ENCODE data around the gene DPP7.

DPP7 gene

GRCh38 chr9:137107312-137107921 is 7.1 kb downstream of the DPP7 start:
- peaks cover 3% of the 10 kb centered on the region for H3K4me1 ChIP-seq (ENCODE audit: insufficient read depth, insufficient read length)
- no peak for DNase-seq (ENCODE audit: low read depth, low spot score)
- H3K27me3 ChIP-seq (ENCODE audit: insufficient read depth, insufficient read length) = no peaks in the 10 kb centered on the region
- H3K9ac ChIP-seq (ENCODE audit: insufficient read length, low read depth) = no peak overlapping the region
- peaks cover 12% of the 10 kb centered on the region; the same call in 1 of the 2 replicates for H3K9me3 ChIP-seq (ENCODE audit: insufficient read depth, low read length)
- H3K4me3 ChIP-seq (ENCODE audit: insufficient read length, low read depth) = no peak overlapping the region
- H3K36me3 ChIP-seq (ENCODE audit: insufficient read depth, insufficient read length, low read length) = peaks cover 92% of the 10 kb centered on the region
- TF ChIP-seq YY1 (IDR thresholded peaks at IDR 0.05; ENCODE audit: insufficient read depth, insufficient read length) = no peak
- no peak for TF ChIP-seq SUZ12 (IDR thresholded peaks at IDR 0.05; ENCODE audit: extremely low read depth, insufficient read depth, insufficient read length)
- TF ChIP-seq ZNF274 (IDR thresholded peaks at IDR 0.05; ENCODE audit: low read depth, low read length) = no peak

GRCh38 chr9:137106662-137107250 is 7.8 kb downstream of the DPP7 start:
- Histone ChIP-seq H3K9ac (ENCODE audit: insufficient read length, low read depth) (no peak overlapping the region), H3K36me3 (ENCODE audit: insufficient read depth, insufficient read length, low read length) (peaks cover 92% of the 10 kb centered on the region), H3K27me3 (ENCODE audit: insufficient read depth, insufficient read length) (no peaks in the 10 kb centered on the region), H3K9me3 (ENCODE audit: insufficient read depth, low read length) (peaks cover 18% of the 10 kb centered on the region), H3K4me1 (ENCODE audit: insufficient read depth, insufficient read length) (peaks cover 3% of the 10 kb centered on the region), H3K4me3 (ENCODE audit: insufficient read length, low read depth) (no peak overlapping the region)
- no peak for DNase-seq (ENCODE audit: low read depth, low spot score)
- TF ChIP-seq YY1 (IDR thresholded peaks at IDR 0.05; ENCODE audit: insufficient read depth, insufficient read length) (no peak), SUZ12 (IDR thresholded peaks at IDR 0.05; ENCODE audit: extremely low read depth, insufficient read depth, insufficient read length) (no peak), ZNF274 (IDR thresholded peaks at IDR 0.05; ENCODE audit: low read depth, low read length) (no peak)

GRCh38 chr9:137105814-137106661 is 8.5 kb downstream of the DPP7 start:
- no peak for TF ChIP-seq SUZ12 (IDR thresholded peaks at IDR 0.05; ENCODE audit: extremely low read depth, insufficient read depth, insufficient read length)
- no peak for TF ChIP-seq ZNF274 (IDR thresholded peaks at IDR 0.05; ENCODE audit: low read depth, low read length)
- no peak for TF ChIP-seq YY1 (IDR thresholded peaks at IDR 0.05; ENCODE audit: insufficient read depth, insufficient read length)
- peaks cover 94% of the 10 kb centered on the region for H3K36me3 ChIP-seq (ENCODE audit: insufficient read depth, insufficient read length, low read length)

GRCh38 chr9:137103206-137103999 is 11.1 kb downstream of the DPP7 start:
- TF ChIP-seq YY1 (IDR thresholded peaks at IDR 0.05; ENCODE audit: insufficient read depth, insufficient read length) = no peak
- no peak for TF ChIP-seq ZNF274 (IDR thresholded peaks at IDR 0.05; ENCODE audit: low read depth, low read length)
- no peak for TF ChIP-seq SUZ12 (IDR thresholded peaks at IDR 0.05; ENCODE audit: extremely low read depth, insufficient read depth, insufficient read length)
- DNase-seq (ENCODE audit: low read depth, low spot score) = no peak
- peaks cover 23% of the 10 kb centered on the region for H3K9me3 ChIP-seq (ENCODE audit: insufficient read depth, low read length)
- H3K4me1 ChIP-seq (ENCODE audit: insufficient read depth, insufficient read length) = peaks cover 2% of the 10 kb centered on the region
- no peaks in the 10 kb centered on the region for H3K27me3 ChIP-seq (ENCODE audit: insufficient read depth, insufficient read length)
- H3K9ac ChIP-seq (ENCODE audit: insufficient read length, low read depth) = no peak overlapping the region
- peaks cover 92% of the 10 kb centered on the region for H3K36me3 ChIP-seq (ENCODE audit: insufficient read depth, insufficient read length, low read length)
- H3K4me3 ChIP-seq (ENCODE audit: insufficient read length, low read depth) = no peak overlapping the region

More at GRCh38 chr9:137105814-137106661, 8.5 kb downstream of the DPP7 start:
- Histone ChIP-seq H3K9ac (ENCODE audit: insufficient read length, low read depth) (no peak overlapping the region), H3K4me1 (ENCODE audit: insufficient read depth, insufficient read length) (peaks cover 3% of the 10 kb centered on the region), H3K27me3 (ENCODE audit: insufficient read depth, insufficient read length) (no peaks in the 10 kb centered on the region), H3K4me3 (ENCODE audit: insufficient read length, low read depth) (no peak overlapping the region), H3K9me3 (ENCODE audit: insufficient read depth, low read length) (peaks cover 23% of the 10 kb centered on the region)
- no peak for DNase-seq (ENCODE audit: low read depth, low spot score)

GRCh38 chr9:137099231-137099630 is 15.3 kb downstream of the DPP7 start:
- Histone ChIP-seq H3K27me3 (ENCODE audit: insufficient read depth, insufficient read length) (no peaks in the 10 kb centered on the region), H3K4me1 (ENCODE audit: insufficient read depth, insufficient read length) (peaks cover 2% of the 10 kb centered on the region), H3K4me3 (ENCODE audit: insufficient read length, low read depth) (no peak overlapping the region), H3K9me3 (ENCODE audit: insufficient read depth, low read length) (peaks cover 23% of the 10 kb centered on the region), H3K36me3 (ENCODE audit: insufficient read depth, insufficient read length, low read length) (peaks cover 77% of the 10 kb centered on the region), H3K9ac (ENCODE audit: insufficient read length, low read depth) (no peak overlapping the region)
- DNase-seq (ENCODE audit: low read depth, low spot score) = no peak
- TF ChIP-seq ZNF274 (IDR thresholded peaks at IDR 0.05; ENCODE audit: low read depth, low read length) (no peak), YY1 (IDR thresholded peaks at IDR 0.05; ENCODE audit: insufficient read depth, insufficient read length) (no peak), SUZ12 (IDR thresholded peaks at IDR 0.05; ENCODE audit: extremely low read depth, insufficient read depth, insufficient read length) (no peak)

GRCh38 chr9:137097761-137098462 is 16.6 kb downstream of the DPP7 start:
- DNase-seq (ENCODE audit: low read depth, low spot score) = no peak
- H3K27me3 ChIP-seq (ENCODE audit: insufficient read depth, insufficient read length) = no peaks in the 10 kb centered on the region
- H3K36me3 ChIP-seq (ENCODE audit: insufficient read depth, insufficient read length, low read length) = peaks cover 67% of the 10 kb centered on the region
- peaks cover 16% of the 10 kb centered on the region for H3K9me3 ChIP-seq (ENCODE audit: insufficient read depth, low read length)
- peaks cover 2% of the 10 kb centered on the region for H3K4me1 ChIP-seq (ENCODE audit: insufficient read depth, insufficient read length)
- TF ChIP-seq ZNF274 (IDR thresholded peaks at IDR 0.05; ENCODE audit: low read depth, low read length) (no peak), YY1 (IDR thresholded peaks at IDR 0.05; ENCODE audit: insufficient read depth, insufficient read length) (no peak), SUZ12 (IDR thresholded peaks at IDR 0.05; ENCODE audit: extremely low read depth, insufficient read depth, insufficient read length) (no peak)
- no peak overlapping the region for H3K9ac ChIP-seq (ENCODE audit: insufficient read length, low read depth)
- H3K4me3 ChIP-seq (ENCODE audit: insufficient read length, low read depth) = no peak overlapping the region
